PC-3 (cell line): ENCODE data around the gene KRCC1. TPM values are rescaled to one million over a fixed set of nuclear protein-coding genes. Genes with fewer than 3 reads are reported as not detected.
"Not testable (repeated sequence)": the region's sequence is repeated elsewhere in the genome, so short reads cannot be mapped to it uniquely, and the experiment has no call there.

Experiments
- ATAC-seq: fragments of 200-7000 bp; cut with Tn5 transposase; 2 replicates; pipeline ENCODE4 v1.9.1; 2020; ENCODE audit warnings: mild to moderate bottlenecking, moderate library complexity
- BruUV-seq: library from RNA; stranded (reverse); fragments of 400-500 nt; replicated peaks from 2 replicates; lab custom pipeline; 2021; lab: Mats Ljungman, UMichigan
- CTCF ChIA-PET: fragments of 300-600 bp; sonication (Branson Sonifier 250); formaldehyde crosslinking; loops from one replicate; lab custom pipeline; 2022; ENCODE audit warnings: antibody characterized with exemption; lab: Charles Lee
- POLR2A ChIA-PET: fragments of 300-600 bp; sonication (Branson Sonifier 250); formaldehyde crosslinking; loops from one replicate; lab custom pipeline; 2022; ENCODE audit warnings: antibody characterized with exemption; ENCODE audit not compliant: unreplicated experiment; lab: Charles Lee
- DNase-seq: peaks from one replicate; pipeline ENCODE4 v3.0.0-alpha.2; 2015
- H2AFZ ChIP-seq: fragments of 300-600 bp; sonication (generic); 2 replicates; pipeline ENCODE4 v1.6.0; 2016; ENCODE audit warnings: antibody characterized with exemption, low read length
- H3F3A ChIP-seq: fragments of 300-600 bp; sonication (generic); one replicate; pipeline ENCODE4 v1.6.0; 2017; ENCODE audit warnings: antibody characterized with exemption, low read length, control low read depth, mild to moderate bottlenecking; ENCODE audit not compliant: unreplicated experiment
- H3K27ac ChIP-seq: fragments of 300-600 bp; sonication (generic); 2 replicates; pipeline ENCODE4 v1.5.1; 2016; ENCODE audit warnings: mild to moderate bottlenecking, low read length
- H3K27me3 ChIP-seq: fragments of 300-600 bp; sonication (generic); 2 replicates; pipeline ENCODE4 v1.6.1; 2016; ENCODE audit warnings: low read length, mixed read lengths
- H3K36me3 ChIP-seq: fragments of 300-600 bp; sonication (generic); 2 replicates; pipeline ENCODE4 v1.6.1; 2016; ENCODE audit warnings: low read depth, mixed run types, low read length, mixed read lengths
- H3K4me1 ChIP-seq: fragments of 300-600 bp; sonication (generic); 2 replicates; pipeline ENCODE4 v1.5.1; 2016; ENCODE audit warnings: low read length; ENCODE audit not compliant: insufficient read depth
- H3K4me2 ChIP-seq: fragments of 300-600 bp; sonication (generic); 2 replicates; pipeline ENCODE4 v1.6.0; 2016; ENCODE audit warnings: low read length
- H3K4me3 ChIP-seq: fragments of 300-600 bp; sonication (generic); 2 replicates; pipeline ENCODE4 v1.5.1; 2016; ENCODE audit warnings: mild to moderate bottlenecking, low read length, mixed read lengths
- H3K79me2 ChIP-seq: fragments of 300-600 bp; sonication (generic); 2 replicates; pipeline ENCODE4 v1.6.1; 2017; ENCODE audit warnings: low read length, mixed read lengths
- H3K9ac ChIP-seq: fragments of 300-600 bp; sonication (generic); 2 replicates; pipeline ENCODE4 v1.6.0; 2016; ENCODE audit warnings: mild to moderate bottlenecking, low read length
- H3K9me2 ChIP-seq: fragments of 300-600 bp; sonication (generic); replicated peaks from 2 replicates; pipeline ENCODE4 v1.6.1; 2016; ENCODE audit warnings: mixed run types, low read length, mixed read lengths
- H3K9me3 ChIP-seq: fragments of 300-600 bp; sonication (generic); 2 replicates; pipeline ENCODE4 v1.6.1; 2016; ENCODE audit warnings: low read length, mixed read lengths
- H4K20me1 ChIP-seq: fragments of 300-600 bp; sonication (generic); 2 replicates; pipeline ENCODE4 v1.6.1; 2016; ENCODE audit warnings: low read length, mixed read lengths
- CTCF ChIP-seq: fragments of 300-600 bp; sonication (generic); conservative IDR thresholded peaks from 2 replicates; pipeline ENCODE4 v1.5.1; 2017; ENCODE audit warnings: antibody characterized with exemption, low read depth, mild to moderate bottlenecking, low read length
- EZH2 ChIP-seq: fragments of 300-600 bp; sonication (generic); IDR thresholded peaks from one replicate; pipeline ENCODE4 v1.6.1; 2017; ENCODE audit warnings: antibody characterized with exemption, mild to moderate bottlenecking, low read length; ENCODE audit not compliant: unreplicated experiment
- EZH2phosphoT487 ChIP-seq: fragments of 300-600 bp; sonication (generic); IDR thresholded peaks from 2 replicates; pipeline ENCODE4 v1.6.1; 2018; ENCODE audit warnings: mild to moderate bottlenecking, antibody characterized with exemption, low read length, borderline replicate concordance
- intact Hi-C: fragments of 100-400 bp; cut with micrococcal nuclease; formaldehyde crosslinking; loops from 2 replicates; pipeline ENCODE4 v1.9.0; 2023
- total RNA-seq: library from RNA; depleted of rRNA; stranded (reverse); fragments of >200 nt; gene quantifications from 2 replicates; pipeline ENCODE4 v1.2.3, GENCODE V29; 2014

Gene KRCC1
- total RNA-seq, 1 experiment from 2014 or later, result 14.1 TPM

GRCh38 chr2:88049622-88050021 lies 6.0 kb downstream of the KRCC1 start:
- Histone ChIP-seq H3K27ac (no peak overlapping the region), H3K4me2 (no peak overlapping the region), H3K9me2 (no peaks in the 10 kb centered on the region), H4K20me1 (no peaks in the 10 kb centered on the region), H3K79me2 (peaks cover 17% of the 10 kb centered on the region), H3K27me3 (no peaks in the 10 kb centered on the region), H2AFZ (no peak overlapping the region), H3F3A (no peaks in the 10 kb centered on the region), H3K9me3 (no peaks in the 10 kb centered on the region), H3K36me3 (no peaks in the 10 kb centered on the region; the same call in 1 of the 2 replicates), H3K9ac (no peak overlapping the region), H3K4me1 (peaks cover 13% of the 10 kb centered on the region), H3K4me3 (no peak overlapping the region)
- BruUV-seq, result no TSS peak
- TF ChIP-seq CTCF (no peak), EZH2phosphoT487 (no peak)
- ChIA-PET CTCF (no interaction called here), POLR2A (no interaction called here)
- DNase-seq (no peak), ATAC-seq (no peak)
- intact Hi-C loops, result no loop called here

GRCh38 chr2:88048541-88048940 lies 7.0 kb downstream of the KRCC1 start:
- POLR2A ChIA-PET, result no interaction called here
- TF ChIP-seq EZH2phosphoT487 (no peak), EZH2 (no peak)
- H3F3A ChIP-seq, result no peaks in the 10 kb centered on the region
- CTCF ChIA-PET, result no interaction called here
- H3K79me2 ChIP-seq, result peaks cover 7% of the 10 kb centered on the region
- H4K20me1 ChIP-seq, result no peaks in the 10 kb centered on the region
- no peak overlapping the region for H3K4me3 ChIP-seq
- no peak overlapping the region for H2AFZ ChIP-seq
- H3K9me2 ChIP-seq, result no peaks in the 10 kb centered on the region
- no peaks in the 10 kb centered on the region for H3K27me3 ChIP-seq
- no peaks in the 10 kb centered on the region; the same call in 1 of the 2 replicates for H3K36me3 ChIP-seq
- intact Hi-C loops, result no loop called here
- no peak overlapping the region for H3K4me2 ChIP-seq
- ATAC-seq, result no peak
- H3K27ac ChIP-seq, result no peak overlapping the region
- no peak for DNase-seq
- peaks cover 2% of the 10 kb centered on the region; the same call in 1 of the 2 replicates for H3K4me1 ChIP-seq
- no peaks in the 10 kb centered on the region for H3K9me3 ChIP-seq
- no peak overlapping the region for H3K9ac ChIP-seq
- BruUV-seq, result no TSS peak

GRCh38 chr2:88045561-88045960 lies 10.0 kb downstream of the KRCC1 start:
- BruUV-seq, H3K27ac ChIP-seq, H3K9me2 ChIP-seq, H2AFZ ChIP-seq, H3K79me2 ChIP-seq, H3K9ac ChIP-seq, CTCF ChIA-PET, intact Hi-C loops, H3K9me3 ChIP-seq, H3K4me2 ChIP-seq, H3K4me3 ChIP-seq, H3K4me1 ChIP-seq, POLR2A ChIA-PET, H3K27me3 ChIP-seq, DNase-seq, H3F3A ChIP-seq, H4K20me1 ChIP-seq, H3K36me3 ChIP-seq, ATAC-seq: not testable (repeated sequence)

- no peak overlapping the region for H2AFZ ChIP-seq
- H3K27me3 ChIP-seq, result no peaks in the 10 kb centered on the region
- H3K9ac ChIP-seq, result no peak overlapping the region
- intact Hi-C loops, result no loop called here
- no peaks in the 10 kb centered on the region for H3K79me2 ChIP-seq
- no peak overlapping the region for H3K27ac ChIP-seq
- no peak overlapping the region for H3K4me3 ChIP-seq
- H3K9me3 ChIP-seq, result no peaks in the 10 kb centered on the region
- no peak for TF ChIP-seq CTCF
- ATAC-seq, result no peak
- DNase-seq, result no peak
- no peaks in the 10 kb centered on the region for H4K20me1 ChIP-seq
- H3K4me1 ChIP-seq, result peaks cover 15% of the 10 kb centered on the region
- no peaks in the 10 kb centered on the region for H3K9me2 ChIP-seq
- ChIA-PET CTCF (interaction anchor here (0.7 kb wide), 1 partner anchor 26 kb away, joined by 5 read pairs; no protein-coding TSS in a partner anchor), POLR2A (no interaction called here)
- no peaks in the 10 kb centered on the region for H3K36me3 ChIP-seq
- no peak overlapping the region for H3K4me2 ChIP-seq
- peaks cover 13% of the 10 kb centered on the region for H3F3A ChIP-seq
- no TSS peak for BruUV-seq
Measured at GRCh38 chr2:88042476-88042875, 13.1 kb downstream of the KRCC1 start.
